Body of pancreas (tissue), 4 donors: ENCODE results near the gene MAD1L1. TPM values are rescaled to one million over a fixed set of nuclear protein-coding genes. Genes with fewer than 3 reads are reported as not detected.

Experiments
- ATAC-seq: fragments of 150-250 bp; one replicate; pipeline ENCODE4 v1.9.1; 2016
- DNase-seq, 4 donors: peaks; one replicate each; pipeline ENCODE4 v3.0.0-alpha.2; 2019
- H3K27ac ChIP-seq, 4 donors: fragments of 200-600 bp; sonication (generic); 1 replicate in 3 of 4; 2 replicates in 1 of 4; pipeline versions ENCODE4 v1.5.1 to v1.6.1; 2016 to 2019; ENCODE audit warnings: mild to moderate bottlenecking in 1 of 4, mixed read lengths in 1 of 4, moderate library complexity in 1 of 4
- H3K27me3 ChIP-seq, 2 donors: fragments of 200-600 bp; sonication (generic); one replicate each; pipeline ENCODE4 v1.6.0; 2016; ENCODE audit warnings: mild to moderate bottlenecking in 1 of 2
- H3K36me3 ChIP-seq, 2 donors: fragments of 200-600 bp; sonication (generic); replicated peaks in 1 of 2; 2 replicates each; pipeline ENCODE4 v1.5.1; 2016; ENCODE audit warnings: low read depth in 2 of 2; ENCODE audit not compliant: insufficient read depth in 1 of 2
- H3K4me1 ChIP-seq: fragments of 200-600 bp; sonication (generic); one replicate; pipeline ENCODE4 v1.6.0; 2016
- H3K4me3 ChIP-seq, 2 donors: fragments of 200-600 bp; sonication (generic); 1 replicate in 1 of 2; 2 replicates in 1 of 2; pipeline ENCODE4 v1.5.1; 2016 to 2019
- H3K9me3 ChIP-seq, 3 donors: fragments of 200-600 bp; sonication (generic); 1 replicate in 2 of 3; 2 replicates in 1 of 3; pipeline ENCODE4 v1.5.1; 2016
- CTCF ChIP-seq, 7 experiments: fragments of 450-650 bp in 4 of 7; fragments of 200-600 bp in 3 of 7; sonication (generic) in 3 of 7; IDR thresholded peaks; one replicate each; pipeline ENCODE4 v1.5.1; 2016 to 2019; ENCODE audit warnings: antibody characterized with exemption in 7 of 7
- POLR2A ChIP-seq, 3 donors: fragments of 450-650 bp; IDR thresholded peaks; one replicate each; pipeline ENCODE4 v1.6.1; 2016; ENCODE audit warnings: antibody characterized with exemption in 3 of 3, mild to moderate bottlenecking in 2 of 3
- WGBS, 2 donors: methylation state at CpG; one replicate each; pipeline ENCODE4 v1.1.5; 2017; 5-methylcytosine and 5-hydroxymethylcytosine counted together
- intact Hi-C: fragments of 100-400 bp; cut with DNase I; formaldehyde crosslinking; loops from one replicate; pipeline ENCODE4 v1.15.1; 2023
- total RNA-seq, 2 donors: library from RNA; depleted of rRNA; stranded (reverse); fragments of >200 nt; gene quantifications; one replicate each; pipeline ENCODE4 v1.1.0, GENCODE V29; 2016

MAD1L1 gene
- total RNA-seq, 2 donors from 2014 or later, result 14.0 to 66.9 TPM

DNA sequence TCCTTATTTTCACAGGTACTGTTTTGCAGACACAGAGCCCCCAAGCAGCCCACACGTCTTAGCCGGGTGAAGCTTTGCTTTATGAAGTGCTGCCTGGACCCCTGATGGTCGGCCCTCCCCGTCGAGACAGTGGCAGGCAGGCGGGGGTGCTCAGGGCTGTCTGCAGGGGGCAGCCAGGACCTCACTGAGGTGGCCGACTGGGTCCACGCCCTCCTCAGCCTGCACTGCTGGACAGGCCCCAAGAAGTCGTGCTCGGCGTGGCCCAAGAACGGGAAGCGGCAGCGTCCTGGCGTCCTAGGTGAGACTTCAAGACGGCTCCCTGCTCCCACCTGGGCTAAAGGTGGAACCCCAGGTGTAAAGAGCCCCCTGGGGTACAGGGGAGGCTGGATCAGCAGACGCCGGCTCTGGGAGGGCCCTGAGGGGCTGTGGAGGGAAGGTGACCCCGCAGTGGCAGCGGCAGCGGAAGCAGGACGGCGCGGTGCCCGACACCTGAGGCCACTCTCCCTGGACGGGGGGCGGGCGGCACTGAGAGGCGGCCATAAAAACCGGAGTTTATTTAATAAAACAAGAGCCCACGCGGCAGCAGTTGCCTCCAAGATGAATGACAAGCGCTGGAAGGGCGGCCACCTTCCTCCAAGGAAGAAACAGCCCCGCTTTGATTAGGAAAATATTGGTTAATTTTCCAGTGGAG is 383.2 kb downstream of the MAD1L1 start:
- intact Hi-C loops, result no loop called here
- no peak overlapping the region for H3K4me3 ChIP-seq
- no peaks in the 10 kb centered on the region for H3K9me3 ChIP-seq
- no peaks in the 10 kb centered on the region for H3K4me1 ChIP-seq
- no peak for ATAC-seq
- no peak overlapping the region for H3K27ac ChIP-seq
- H3K27me3 ChIP-seq, result no peaks in the 10 kb centered on the region
- 90 to 96% methylated on average over 34 to 35 of the region's 35 CpGs for WGBS, 2 donors
- DNase-seq, result peak in 1 of 4 donors; percentile 7
- no peaks in the 10 kb centered on the region for H3K36me3 ChIP-seq
- TF ChIP-seq CTCF (IDR thresholded peaks at IDR 0.05) (no peak), POLR2A (IDR thresholded peaks at IDR 0.05) (no peak)

GRCh38 chr7:1848911-1849311 is 383.8 kb downstream of the MAD1L1 start:
- H3K4me3 ChIP-seq, result no peak overlapping the region
- no peaks in the 10 kb centered on the region for H3K36me3 ChIP-seq
- WGBS, 2 donors, result 90 to 95% methylated on average over 12 to 15 of the region's 15 CpGs
- DNase-seq, result peak in 1 of 4 donors; percentile 4
- no peak for ATAC-seq
- no peaks in the 10 kb centered on the region for H3K27me3 ChIP-seq
- no peak overlapping the region for H3K27ac ChIP-seq
- TF ChIP-seq POLR2A (IDR thresholded peaks at IDR 0.05) (no peak), CTCF (IDR thresholded peaks at IDR 0.05) (no peak)
- H3K4me1 ChIP-seq, result no peaks in the 10 kb centered on the region
- intact Hi-C loops, result no loop called here
- H3K9me3 ChIP-seq, result no peaks in the 10 kb centered on the region

DNA sequence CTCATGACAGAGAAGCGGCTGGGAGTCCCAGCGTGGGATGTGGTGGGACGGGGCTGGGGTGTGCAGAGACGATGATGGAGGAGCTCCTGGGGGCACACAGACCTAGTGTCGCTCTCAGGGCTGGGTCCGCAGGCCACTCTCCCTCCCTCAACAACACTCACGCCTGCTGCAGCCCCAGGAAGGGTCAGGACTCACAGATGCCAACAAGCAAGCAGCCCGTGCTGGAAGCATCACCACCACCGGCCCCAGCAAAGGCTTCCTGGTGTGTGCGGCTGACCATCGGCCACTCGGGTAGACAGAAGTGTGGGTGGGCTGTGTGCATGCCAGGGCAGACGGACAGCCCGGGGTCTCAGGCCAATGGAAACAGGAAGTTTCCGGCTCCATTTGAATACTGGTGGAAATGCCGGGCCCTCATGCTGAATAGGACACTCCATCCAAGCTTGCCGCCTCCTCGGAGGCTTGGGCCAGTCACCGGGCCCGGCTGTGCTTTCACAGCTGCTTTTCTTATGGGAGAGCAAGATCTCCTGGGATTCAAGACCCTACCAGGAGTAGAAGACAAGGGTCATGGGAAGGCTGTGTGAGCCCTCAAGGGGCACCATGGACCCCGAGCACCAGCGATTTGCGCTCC is 384.6 kb downstream of the MAD1L1 start:
- Histone ChIP-seq H3K4me3 (no peak overlapping the region), H3K27ac (no peak overlapping the region), H3K4me1 (no peaks in the 10 kb centered on the region), H3K27me3 (no peaks in the 10 kb centered on the region), H3K9me3 (no peaks in the 10 kb centered on the region), H3K36me3 (no peaks in the 10 kb centered on the region)
- DNase-seq (no peak), ATAC-seq (no peak)
- no peak for TF ChIP-seq CTCF (IDR thresholded peaks at IDR 0.05)
- no peak for TF ChIP-seq POLR2A (IDR thresholded peaks at IDR 0.05)
- intact Hi-C loops, result no loop called here
- WGBS, 2 donors, result 90 to 95% methylated on average over 14 to 23 of the region's 23 CpGs

DNA sequence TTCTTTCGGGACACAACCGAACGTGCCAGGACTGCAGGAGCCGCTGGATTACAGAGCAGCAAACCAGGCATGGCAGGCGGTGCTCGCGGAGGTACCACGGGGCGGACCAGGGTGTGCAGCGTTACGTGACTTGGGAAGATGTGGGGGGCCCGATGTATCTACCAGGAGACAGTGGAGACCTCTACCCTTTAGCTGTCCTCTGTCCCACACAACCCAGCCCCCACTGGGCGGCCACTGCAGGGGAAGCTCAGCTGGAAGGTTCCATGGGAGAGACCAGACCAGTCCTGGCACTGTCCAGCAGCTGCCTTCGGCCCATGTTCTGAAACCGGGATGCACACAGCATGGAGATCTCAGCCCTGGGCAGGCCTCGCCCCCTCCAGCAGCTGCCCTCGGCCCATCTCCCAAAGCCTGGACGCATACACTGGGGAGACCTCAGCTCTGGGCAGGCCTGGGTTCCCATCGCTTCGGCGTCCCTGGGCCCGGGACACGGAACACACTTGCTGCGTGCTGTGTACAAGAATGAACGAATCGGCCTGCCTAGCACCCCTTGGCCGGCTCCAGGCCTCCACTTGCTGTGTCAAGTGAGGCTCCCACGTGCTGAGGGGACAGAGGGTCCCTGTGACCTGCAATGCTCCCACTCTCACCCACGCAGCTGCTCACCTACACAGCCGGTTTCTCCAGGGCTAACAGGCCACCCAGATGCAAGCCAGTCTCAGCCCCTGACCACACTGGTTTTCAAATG is 385.3 kb downstream of the MAD1L1 start:
- WGBS, 2 donors, result 89 to 95% methylated on average over 26 to 30 of the region's 30 CpGs
- intact Hi-C loops, result no loop called here
- TF ChIP-seq CTCF (IDR thresholded peaks at IDR 0.05) (no peak), POLR2A (IDR thresholded peaks at IDR 0.05) (no peak)
- Histone ChIP-seq H3K27ac (no peak overlapping the region), H3K4me1 (no peaks in the 10 kb centered on the region), H3K27me3 (no peaks in the 10 kb centered on the region), H3K4me3 (no peak overlapping the region), H3K9me3 (no peaks in the 10 kb centered on the region), H3K36me3 (no peaks in the 10 kb centered on the region)
- DNase-seq, result peak in 1 of 4 donors; percentile 7
- ATAC-seq, result no peak
